CD4-positive, CD25-positive, alpha-beta regulatory T cell (primary cell): ENCODE data around the gene AARSD1. TPM values are rescaled to one million over a fixed set of nuclear protein-coding genes. Genes with fewer than 3 reads are reported as not detected.

ENCODE experiments used
- polyA plus RNA-seq, 4 donors: library from polyadenylated mRNA; unstranded; fragments of 300-500 nt; fragmentation: Illumina TruSeq; gene quantifications; one replicate each; pipeline ENCODE4 v1.2.3, GENCODE V29; 2021
- total RNA-seq: library from RNA; stranded (reverse); gene quantifications from one replicate; pipeline ENCODE4 v1.2.3, GENCODE V29; 2022

AARSD1 gene
- total and polyA plus RNA-seq, 5 donors from 2014 or later = 23.2 to 48.5 (median 29.4) TPM

Other genes starting within 250 kb of the AARSD1 start
- 123 TPM for gene EZH1, start 219.4 kb downstream of the AARSD1 start, total RNA-seq
- gene EZH1, start 219.4 kb downstream of the AARSD1 start, polyA plus RNA-seq = 10 to 100 TPM; 38.7 to 57.9 (median 49.5) TPM
- gene RAMP2, start 203.2 kb downstream of the AARSD1 start, total RNA-seq = not detected
- gene RAMP2, start 203.2 kb downstream of the AARSD1 start, polyA plus RNA-seq = not detected
- gene VPS25, start 191.0 kb downstream of the AARSD1 start, total RNA-seq = 29.4 TPM
- gene VPS25, start 191.0 kb downstream of the AARSD1 start, polyA plus RNA-seq = 10 to 100 TPM; 62.8 to 73.3 (median 71.4) TPM
- gene WNK4, start 183.8 kb downstream of the AARSD1 start, total RNA-seq = not detected
- under 1 TPM in 1 of 4 donors, not detected in 3; 0.09 TPM for gene WNK4, start 183.8 kb downstream of the AARSD1 start, polyA plus RNA-seq
- 12.8 TPM for gene COA3, start 165.8 kb downstream of the AARSD1 start, total RNA-seq
- gene COA3, start 165.8 kb downstream of the AARSD1 start, polyA plus RNA-seq = 100 to 1,000 TPM; 147 to 162 (median 156) TPM
- gene CNTD1, start 165.6 kb downstream of the AARSD1 start, total RNA-seq = not detected
- under 1 TPM; 0.15 to 0.42 (median 0.28) TPM for gene CNTD1, start 165.6 kb downstream of the AARSD1 start, polyA plus RNA-seq
- 153 TPM for gene BECN1, start 140.2 kb downstream of the AARSD1 start, total RNA-seq
- gene BECN1, start 140.2 kb downstream of the AARSD1 start, polyA plus RNA-seq = 100 to 1,000 TPM; 138 to 180 (median 160) TPM
- gene PSME3, start 131.1 kb downstream of the AARSD1 start, total RNA-seq = 66.7 TPM
- 100 to 1,000 TPM; 114 to 129 (median 127) TPM for gene PSME3, start 131.1 kb downstream of the AARSD1 start, polyA plus RNA-seq
- 2.3 TPM for gene AOC2, start 119.9 kb downstream of the AARSD1 start, total RNA-seq
- under 1 TPM in 1 of 4 donors, not detected in 3; 0.17 TPM for gene AOC2, start 119.9 kb downstream of the AARSD1 start, polyA plus RNA-seq
- 0.49 TPM for gene AOC3, start 113.3 kb downstream of the AARSD1 start, total RNA-seq
- not detected for gene AOC3, start 113.3 kb downstream of the AARSD1 start, polyA plus RNA-seq
- not detected for gene G6PC1, start 63.7 kb downstream of the AARSD1 start, total RNA-seq
- gene G6PC1, start 63.7 kb downstream of the AARSD1 start, polyA plus RNA-seq = not detected
- 1.5 TPM for gene PTGES3L, start 15.6 kb upstream of the AARSD1 start, total RNA-seq
- not detected for gene PTGES3L, start 15.6 kb upstream of the AARSD1 start, polyA plus RNA-seq
- 14.9 TPM for gene RUNDC1, start 16.1 kb upstream of the AARSD1 start, total RNA-seq
- 10 to 100 TPM; 10.6 to 15.2 (median 13.2) TPM for gene RUNDC1, start 16.1 kb upstream of the AARSD1 start, polyA plus RNA-seq
- 881 TPM for gene RPL27, start 34.0 kb upstream of the AARSD1 start, total RNA-seq
- gene RPL27, start 34.0 kb upstream of the AARSD1 start, polyA plus RNA-seq = 1,000 to 10,000 TPM; 1,558 to 2,241 (median 2,024) TPM
- gene IFI35, start 42.3 kb upstream of the AARSD1 start, total RNA-seq = 38.3 TPM
- gene IFI35, start 42.3 kb upstream of the AARSD1 start, polyA plus RNA-seq = 10 to 100 TPM; 62.9 to 87.6 (median 71.8) TPM
- 21.9 TPM for gene VAT1, start 57.9 kb upstream of the AARSD1 start, total RNA-seq
- 10 to 100 TPM; 40.6 to 51.4 (median 49.1) TPM for gene VAT1, start 57.9 kb upstream of the AARSD1 start, polyA plus RNA-seq
- gene RND2, start 60.8 kb upstream of the AARSD1 start, total RNA-seq = not detected
- under 1 TPM in 3 of 4 donors, not detected in 1; 0.05 to 0.18 (median 0.08) TPM for gene RND2, start 60.8 kb upstream of the AARSD1 start, polyA plus RNA-seq
- 5.7 TPM for gene BRCA1, start 160.9 kb upstream of the AARSD1 start, total RNA-seq
- 1 to 10 TPM; 1.0 to 4.1 (median 1.8) TPM for gene BRCA1, start 160.9 kb upstream of the AARSD1 start, polyA plus RNA-seq
- gene NBR1, start 206.8 kb upstream of the AARSD1 start, total RNA-seq = 65.0 TPM
- gene NBR1, start 206.8 kb upstream of the AARSD1 start, polyA plus RNA-seq = 100 to 1,000 TPM in 2 of 4 donors, 10 to 100 TPM in 2; 93.6 to 104 (median 97.3) TPM
- 12.9 TPM for gene TMEM106A, start 247.4 kb upstream of the AARSD1 start, total RNA-seq
- gene TMEM106A, start 247.4 kb upstream of the AARSD1 start, polyA plus RNA-seq = 1 to 10 TPM; 1.3 to 3.3 (median 1.9) TPM